Esophagus muscularis mucosa (tissue), 3 donors: ENCODE measurements around the gene DNAJC5.

Source experiments
- CTCF ChIP-seq, 3 experiments: fragments of 200-600 bp in 2 of 3; fragments of 450-650 bp in 1 of 3; sonication (generic) in 2 of 3; IDR thresholded peaks; one replicate each; pipeline ENCODE4 v1.5.1; 2017 to 2019; ENCODE audit warnings: antibody characterized with exemption in 3 of 3, mild to moderate bottlenecking in 2 of 3, moderate library complexity in 1 of 3
- POLR2AphosphoS5 ChIP-seq, 2 donors: sonication (generic); formaldehyde crosslinking; IDR thresholded peaks; one replicate each; pipeline ENCODE4 v1.6.1; 2017; ENCODE audit warnings: antibody characterized with exemption in 2 of 2

GRCh38 chr20:63861365-63861934 is 33.5 kb upstream of the DNAJC5 start, which contains the start of gene ABHD16B:
- no peak for TF ChIP-seq POLR2AphosphoS5 (IDR thresholded peaks at IDR 0.05)
- TF ChIP-seq CTCF (IDR thresholded peaks at IDR 0.05): no peak
